Measurements from ENCODE around the gene PLPP2.

The PLPP2 gene

DNA sequence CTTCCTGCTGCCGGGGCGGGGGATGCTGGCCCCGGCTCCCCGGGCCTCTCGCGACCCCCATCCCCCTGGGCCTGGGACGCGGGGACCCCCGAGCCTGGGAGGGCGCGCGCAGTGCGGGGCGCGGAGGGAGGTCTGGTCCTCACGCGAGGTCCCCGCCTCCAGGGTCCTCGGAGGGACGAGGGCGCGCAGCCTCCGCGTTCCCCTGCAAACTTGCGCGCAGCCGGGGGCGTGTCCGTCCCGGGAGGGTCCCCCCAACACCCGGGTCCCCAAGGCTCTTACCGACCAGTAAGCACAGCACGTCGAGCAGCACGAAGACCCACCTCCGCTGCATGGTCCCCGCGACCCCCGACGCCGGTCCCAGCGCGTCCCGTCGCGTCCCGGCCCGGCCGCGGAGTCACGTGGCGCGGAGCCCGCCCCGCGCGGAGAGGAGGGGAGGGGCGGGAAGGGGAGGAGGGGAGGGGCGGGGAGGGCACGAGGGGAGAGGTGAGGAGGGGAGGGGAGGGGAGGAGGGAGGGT is at the start of gene PLPP2:
Gene PLPP2, minus strand, starts transcription at position 398 of the 516 bp plus-strand sequence. Its CDS starts 67 bp downstream, at position 331.
- H3K4me3 ChIP-seq (ENCODE audit: insufficient read depth, low read length, poor library complexity, severe bottlenecking) = no peak within 1 kb of the TSS
- no peak within 1 kb of the TSS for H2AFZ ChIP-seq (ENCODE audit: low read depth, low read length, severe bottlenecking)
- no peaks in the 10 kb centered on the region for H3K79me2 ChIP-seq (ENCODE audit: insufficient read depth, low read length)
- no peaks in the 10 kb centered on the region for H3K9me2 ChIP-seq (replicated peaks; ENCODE audit: insufficient read depth, low read length)
- no peak within 1 kb of the TSS for H3K27ac ChIP-seq (ENCODE audit: low read depth, low read length)
- no peak within 1 kb of the TSS for H3K9ac ChIP-seq (ENCODE audit: low read length)
- TF ChIP-seq, protein P1, sequence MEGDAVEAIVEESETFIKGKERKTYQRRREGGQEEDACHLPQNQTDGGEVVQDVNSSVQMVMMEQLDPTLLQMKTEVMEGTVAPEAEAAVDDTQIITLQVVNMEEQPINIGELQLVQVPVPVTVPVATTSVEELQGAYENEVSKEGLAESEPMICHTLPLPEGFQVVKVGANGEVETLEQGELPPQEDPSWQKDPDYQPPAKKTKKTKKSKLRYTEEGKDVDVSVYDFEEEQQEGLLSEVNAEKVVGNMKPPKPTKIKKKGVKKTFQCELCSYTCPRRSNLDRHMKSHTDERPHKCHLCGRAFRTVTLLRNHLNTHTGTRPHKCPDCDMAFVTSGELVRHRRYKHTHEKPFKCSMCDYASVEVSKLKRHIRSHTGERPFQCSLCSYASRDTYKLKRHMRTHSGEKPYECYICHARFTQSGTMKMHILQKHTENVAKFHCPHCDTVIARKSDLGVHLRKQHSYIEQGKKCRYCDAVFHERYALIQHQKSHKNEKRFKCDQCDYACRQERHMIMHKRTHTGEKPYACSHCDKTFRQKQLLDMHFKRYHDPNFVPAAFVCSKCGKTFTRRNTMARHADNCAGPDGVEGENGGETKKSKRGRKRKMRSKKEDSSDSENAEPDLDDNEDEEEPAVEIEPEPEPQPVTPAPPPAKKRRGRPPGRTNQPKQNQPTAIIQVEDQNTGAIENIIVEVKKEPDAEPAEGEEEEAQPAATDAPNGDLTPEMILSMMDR (IDR thresholded peaks at IDR 0.05; ENCODE audit: insufficient read depth, low read length, poor library complexity, severe bottlenecking) = no peak
- TF ChIP-seq EZH2phosphoT487 (conservative IDR thresholded peaks at IDR 0.05; ENCODE audit: low read length) = no peak
- no peaks in the 10 kb centered on the region for H3K9me3 ChIP-seq (ENCODE audit: insufficient read depth, low read length)
- no peaks in the 10 kb centered on the region for H3K27me3 ChIP-seq (ENCODE audit: low read length)
- H4K20me1 ChIP-seq (ENCODE audit: low read depth, low read length) = no peaks in the 10 kb centered on the region; the same call in 1 of the 2 replicates
- H3K4me2 ChIP-seq (ENCODE audit: low read depth, low read length, poor library complexity, severe bottlenecking) = no peak within 1 kb of the TSS
- H3K36me3 ChIP-seq (ENCODE audit: low read length) = no peaks in the 10 kb centered on the region
- H3F3A ChIP-seq (ENCODE audit: insufficient read depth) = no peaks in the 10 kb centered on the region

DNA sequence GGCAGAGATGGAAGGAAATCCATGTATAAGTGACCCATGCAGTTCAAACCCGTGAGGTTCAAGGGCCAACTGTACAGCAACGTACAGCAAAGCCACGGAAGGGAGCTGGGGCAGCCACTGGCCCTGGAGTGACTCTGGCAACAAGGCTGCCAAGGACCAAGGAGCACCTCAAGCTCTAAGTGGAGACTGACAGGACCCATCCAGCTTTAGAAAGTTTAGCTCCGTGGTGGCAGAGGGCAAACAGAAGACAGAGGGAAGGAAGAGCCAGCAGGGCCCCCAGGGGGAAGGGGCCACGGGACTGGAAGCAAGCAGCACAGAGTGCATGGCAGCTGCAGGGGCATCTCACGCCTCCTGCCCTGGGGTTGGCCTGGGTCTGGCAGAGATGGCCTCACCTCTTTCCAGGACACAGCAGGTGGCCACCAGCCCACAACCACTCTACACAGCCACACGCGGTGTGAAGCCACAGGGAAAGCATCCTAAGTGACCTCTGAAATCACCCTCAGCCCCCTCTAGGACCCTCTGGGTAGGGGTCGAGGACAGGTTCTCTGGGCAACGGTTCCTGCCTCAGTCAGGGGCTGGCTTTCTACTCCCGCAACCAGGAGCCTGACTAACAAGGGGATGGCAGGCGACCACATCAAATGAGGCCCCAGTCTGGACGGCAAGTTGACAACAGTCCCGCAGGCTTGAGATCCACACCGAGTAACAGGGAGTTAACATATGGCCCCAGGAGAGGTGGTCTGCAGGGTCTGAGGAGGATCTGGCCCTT is 49.6 kb upstream of the PLPP2 start:
- no peak overlapping the region for H3K4me3 ChIP-seq (ENCODE audit: insufficient read depth, low read length, poor library complexity, severe bottlenecking)
- no peak overlapping the region for H3K9ac ChIP-seq (ENCODE audit: low read length)

DNA sequence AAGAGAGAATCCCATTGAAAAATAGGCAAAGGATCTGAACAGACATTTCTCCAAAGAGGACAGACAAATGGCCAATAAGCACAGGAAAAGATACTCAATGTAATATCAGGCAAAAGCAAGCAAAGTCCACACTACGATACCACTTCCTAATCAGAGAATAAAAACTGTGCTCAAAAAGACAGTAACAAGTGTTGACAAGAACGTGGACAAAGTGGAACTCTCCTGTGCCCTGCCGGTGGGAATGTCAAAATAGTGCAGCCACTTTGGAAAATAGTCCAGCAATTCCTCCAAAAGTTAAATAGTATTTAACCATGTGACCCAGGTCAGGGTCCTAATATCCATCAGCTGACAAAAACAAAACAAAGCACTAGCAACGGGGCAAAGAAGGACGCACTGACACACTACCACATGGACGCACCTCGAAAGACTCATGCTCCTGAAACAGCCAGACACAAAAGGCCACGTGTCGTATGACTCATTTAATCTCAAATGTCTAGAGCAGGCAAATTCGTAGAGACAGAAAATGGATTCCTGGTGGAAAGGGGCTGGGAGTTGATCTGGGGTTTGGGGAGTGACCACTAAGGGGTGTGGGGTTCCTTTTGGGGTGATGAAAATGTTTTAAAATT is 48.2 kb upstream of the PLPP2 start:
- Histone ChIP-seq H3K36me3 (ENCODE audit: low read length) (no peaks in the 10 kb centered on the region), H3K4me3 (ENCODE audit: insufficient read depth, low read length, poor library complexity, severe bottlenecking) (no peak overlapping the region), H3K9me3 (ENCODE audit: insufficient read depth, low read length) (no peaks in the 10 kb centered on the region), H3K79me2 (ENCODE audit: insufficient read depth, low read length) (peaks cover 93% of the 10 kb centered on the region), H3K4me2 (ENCODE audit: low read depth, low read length, poor library complexity, severe bottlenecking) (no peak overlapping the region), H4K20me1 (ENCODE audit: low read depth, low read length) (peaks cover 10% of the 10 kb centered on the region; the same call in 1 of the 2 replicates), H3K27me3 (ENCODE audit: low read length) (no peaks in the 10 kb centered on the region), H3K27ac (ENCODE audit: low read depth, low read length) (no peak overlapping the region), H3K9ac (ENCODE audit: low read length) (no peak overlapping the region), H3K9me2 (replicated peaks; ENCODE audit: insufficient read depth, low read length) (no peaks in the 10 kb centered on the region), H2AFZ (ENCODE audit: low read depth, low read length, severe bottlenecking) (no peak overlapping the region), H3F3A (ENCODE audit: insufficient read depth) (no peaks in the 10 kb centered on the region)
- TF ChIP-seq EZH2phosphoT487 (conservative IDR thresholded peaks at IDR 0.05; ENCODE audit: low read length) = no peak
- TF ChIP-seq, protein P1 (IDR thresholded peaks at IDR 0.05; ENCODE audit: insufficient read depth, low read length, poor library complexity, severe bottlenecking) = no peak

More for the DNA sequence above, 49.6 kb upstream of the PLPP2 start:
- Histone ChIP-seq H2AFZ (ENCODE audit: low read depth, low read length, severe bottlenecking) (no peak overlapping the region), H3K9me2 (replicated peaks; ENCODE audit: insufficient read depth, low read length) (no peaks in the 10 kb centered on the region), H4K20me1 (ENCODE audit: low read depth, low read length) (peaks cover 10% of the 10 kb centered on the region; the same call in 1 of the 2 replicates), H3K79me2 (ENCODE audit: insufficient read depth, low read length) (peaks cover 79% of the 10 kb centered on the region), H3K27ac (ENCODE audit: low read depth, low read length) (no peak overlapping the region), H3K4me2 (ENCODE audit: low read depth, low read length, poor library complexity, severe bottlenecking) (no peak overlapping the region), H3K36me3 (ENCODE audit: low read length) (no peaks in the 10 kb centered on the region), H3F3A (ENCODE audit: insufficient read depth) (peaks cover under 1% of the 10 kb centered on the region; the same call in 1 of the 2 replicates), H3K9me3 (ENCODE audit: insufficient read depth, low read length) (no peaks in the 10 kb centered on the region), H3K27me3 (ENCODE audit: low read length) (no peaks in the 10 kb centered on the region)
- TF ChIP-seq EZH2phosphoT487 (conservative IDR thresholded peaks at IDR 0.05; ENCODE audit: low read length) = no peak

Data from SU-DHL-6 (cell line).